ENCODE results near the gene SF1.
A peak's percentile ranks its signal among the peaks of the same experiment; 100 is the strongest.

The SF1 gene

GRCh38 chr11:64759722-64760719, 18.3 kb downstream of the SF1 start, which contains the start of gene PYGM:
Gene PYGM (minus strand): TSS chr11:64759974. CDS start chr11:64759898, 76 bp downstream.
- peak; percentile 77 for FAIRE-seq

GRCh38 chr11:64759131-64759721, 19.1 kb downstream of the SF1 start:
- no peak for FAIRE-seq

- no peak for FAIRE-seq
These were observed 19.8 kb downstream of the SF1 start for GRCh38 chr11:64758330-64759079.

- no peak for FAIRE-seq
These were observed 20.6 kb downstream of the SF1 start for GRCh38 chr11:64757549-64758329.

- no peak for FAIRE-seq
These were observed 22.5 kb downstream of the SF1 start for GRCh38 chr11:64755681-64756361.

GRCh38 chr11:64754919-64755662, 23.3 kb downstream of the SF1 start:
- FAIRE-seq: no peak

- no peak for FAIRE-seq
These were observed 24.0 kb downstream of the SF1 start for GRCh38 chr11:64754124-64754918.

- no peak for FAIRE-seq
These were observed 24.8 kb downstream of the SF1 start for GRCh38 chr11:64753380-64754123.

DNA sequence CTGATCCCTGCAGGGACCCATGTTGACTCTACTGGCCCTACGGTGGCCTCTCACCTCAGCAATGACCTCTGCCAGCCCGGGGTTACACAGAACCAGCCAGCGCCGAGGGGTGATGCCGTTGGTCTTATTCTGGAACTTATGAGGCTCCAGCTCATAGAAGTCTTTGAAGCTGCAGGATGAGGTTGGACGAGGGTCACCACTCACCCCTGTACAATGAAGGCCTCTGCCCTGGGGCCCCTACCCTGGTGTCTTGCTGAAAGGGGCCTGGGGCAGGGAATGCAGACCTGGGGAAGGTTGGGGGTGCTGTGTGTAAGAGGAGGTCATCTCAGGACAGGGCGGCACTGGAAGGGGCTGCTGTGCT, 25.3 kb downstream of the SF1 start:
- FAIRE-seq: no peak

DNA sequence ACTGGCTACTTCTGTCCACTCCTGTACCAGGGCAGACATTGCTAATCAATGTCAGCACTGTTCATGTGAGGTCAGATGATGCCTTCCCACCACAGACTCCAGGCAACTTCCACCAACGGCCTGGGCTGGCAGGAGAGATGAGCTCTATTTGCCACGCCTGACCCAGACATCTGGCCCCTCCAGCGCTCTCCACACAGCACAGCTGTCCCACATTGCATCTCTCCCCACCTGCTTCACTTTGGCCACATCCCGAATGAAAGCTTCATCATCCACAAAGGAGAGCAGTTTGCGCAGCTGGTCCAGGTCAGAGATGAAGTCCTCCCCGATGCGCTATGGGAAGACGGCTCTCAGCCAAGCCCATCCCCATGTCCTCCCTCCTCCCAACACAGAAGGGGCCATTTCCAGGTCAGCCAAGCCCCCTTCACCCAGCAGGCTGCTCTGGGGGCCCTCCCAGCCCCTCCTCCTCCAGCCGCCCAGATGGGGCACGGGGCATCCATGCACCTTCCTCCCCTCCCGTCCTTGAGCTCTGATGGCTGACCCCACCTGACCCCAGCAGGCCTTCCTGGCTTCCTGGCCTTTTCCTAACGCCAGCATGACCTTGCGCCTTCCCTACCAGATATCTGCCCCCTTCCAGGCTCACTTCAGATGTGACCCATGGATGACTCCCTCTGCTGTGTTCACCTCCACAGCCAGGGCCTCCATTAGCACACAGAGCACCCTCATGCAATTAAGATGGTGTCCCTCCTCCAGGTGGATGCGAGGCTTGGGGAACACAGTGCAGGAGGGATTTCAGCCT, 26.0 kb downstream of the SF1 start:
- FAIRE-seq: no peak

DNA sequence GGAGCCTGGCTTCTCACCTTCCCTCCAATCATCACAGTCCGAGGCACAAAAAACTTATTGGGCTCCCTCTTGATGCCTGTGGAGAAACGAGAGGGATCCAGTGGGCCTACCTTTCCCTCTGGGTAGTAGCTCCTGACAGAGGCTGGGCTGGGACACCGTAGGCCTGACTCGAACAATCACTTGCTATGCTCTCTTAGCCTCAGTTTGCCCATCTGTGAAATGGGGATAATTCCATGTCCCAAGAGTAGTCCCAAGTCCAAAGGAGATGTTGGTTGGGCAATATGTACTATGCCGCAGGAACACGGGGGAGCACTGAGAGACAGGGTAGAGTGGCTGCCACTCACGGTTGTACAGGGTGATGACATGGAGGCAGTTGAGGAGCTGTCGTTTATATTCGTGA, 26.8 kb downstream of the SF1 start:
- FAIRE-seq: no peak

DNA sequence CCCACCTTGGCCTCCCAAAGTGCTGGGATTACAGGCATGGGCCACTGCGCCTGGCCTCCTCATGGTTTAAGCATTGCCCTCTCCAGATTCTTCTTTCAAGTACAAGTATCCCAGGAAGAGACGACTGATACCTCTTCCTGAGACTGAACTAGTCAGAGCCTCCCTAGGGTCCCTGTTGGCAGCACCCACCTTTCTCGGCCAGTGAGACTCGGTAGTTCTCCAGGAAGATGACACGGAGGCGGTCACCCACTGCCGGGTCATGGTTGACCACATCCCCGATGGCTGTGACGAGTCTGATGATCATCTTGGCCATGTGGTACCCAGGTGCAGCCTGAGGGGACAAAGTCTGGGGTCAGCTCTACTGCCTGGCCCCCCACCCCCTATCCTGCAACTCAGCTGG, 27.2 kb downstream of the SF1 start:
- FAIRE-seq: no peak

DNA sequence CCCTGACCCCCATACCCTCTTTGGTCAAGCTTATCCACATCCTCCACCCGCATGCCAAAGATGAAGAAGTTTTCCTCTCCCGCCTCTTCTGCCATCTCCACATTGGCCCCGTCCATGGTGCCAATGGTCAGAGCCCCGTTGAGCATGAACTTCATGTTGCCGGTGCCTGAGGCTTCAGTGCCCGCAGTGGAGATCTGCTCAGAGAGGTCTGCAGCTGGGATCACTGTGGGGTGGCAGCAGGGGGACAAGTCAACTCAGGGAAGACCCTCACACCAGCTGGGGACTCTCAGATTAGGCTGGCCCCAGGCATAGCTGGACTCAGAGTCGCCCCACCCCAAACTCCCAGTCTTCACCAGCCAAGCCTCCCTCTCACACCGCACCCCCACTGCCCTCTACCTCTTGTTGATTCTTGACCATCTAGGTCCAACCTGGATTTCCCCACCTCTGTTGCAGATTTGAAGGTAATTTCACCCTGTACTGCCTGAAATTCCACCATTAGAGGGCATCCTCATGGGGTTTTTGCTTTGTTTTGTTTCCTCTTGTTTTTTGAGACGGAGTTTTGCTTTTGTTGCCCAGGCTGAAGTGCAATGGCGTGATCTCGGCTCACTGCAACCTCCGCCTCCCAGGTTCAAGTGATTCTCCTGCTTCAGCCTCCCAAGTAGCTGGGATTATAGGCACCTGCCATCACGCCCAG, 27.8 kb downstream of the SF1 start:
- no peak for FAIRE-seq

GRCh38 chr11:64747961-64748665, 30.2 kb downstream of the SF1 start:
- FAIRE-seq: no peak

DNA sequence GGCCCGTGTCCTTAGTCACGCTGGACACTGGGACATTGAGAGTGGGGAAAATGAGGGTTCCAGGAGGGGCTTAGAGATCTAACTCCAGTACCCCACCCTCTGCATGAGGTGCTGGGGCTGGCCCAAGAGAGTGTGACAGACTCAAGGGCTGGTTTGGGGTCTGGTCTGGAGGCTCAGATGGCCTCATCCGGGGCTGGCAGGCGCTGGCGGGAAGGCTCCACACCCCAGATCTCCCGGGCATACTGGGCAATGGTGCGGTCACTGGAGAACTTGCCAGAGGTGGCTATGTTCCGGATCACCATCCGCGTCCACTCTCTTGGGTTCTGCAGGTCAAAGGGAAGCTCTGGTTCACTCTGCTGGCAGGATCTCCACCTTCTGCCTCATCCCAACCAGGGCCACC, 31.9 kb downstream of the SF1 start:
- no peak for FAIRE-seq

GRCh38 chr11:64745521-64746328, 32.6 kb downstream of the SF1 start:
- FAIRE-seq: no peak

- no peak for FAIRE-seq
These were observed 33.2 kb downstream of the SF1 start for GRCh38 chr11:64745189-64745520.

Measured in TTC549 (cell line).